MM.1S (cell line): Measurements from ENCODE around the gene HOXD9.

Experiments
- DNase-seq: peaks from one replicate; pipeline ENCODE4 v3.0.0-alpha.2; 2015
- H2AFZ ChIP-seq: fragments of 300-600 bp; sonication (generic); 2 replicates; pipeline ENCODE4 v1.6.0; 2016; ENCODE audit warnings: antibody characterized with exemption, low read length
- H3F3A ChIP-seq: fragments of 300-600 bp; sonication (generic); 2 replicates; pipeline ENCODE4 v1.6.1; 2016; ENCODE audit warnings: mild to moderate bottlenecking, antibody characterized with exemption, low read length, moderate library complexity, mixed read lengths; ENCODE audit not compliant: insufficient read depth
- H3K27ac ChIP-seq: fragments of 300-600 bp; sonication (generic); 2 replicates; pipeline ENCODE4 v1.5.1; 2016; ENCODE audit warnings: mild to moderate bottlenecking, low read length
- H3K27me3 ChIP-seq: fragments of 300-600 bp; sonication (generic); replicated peaks from 2 replicates; pipeline ENCODE4 v1.6.0; 2016; ENCODE audit warnings: low read length; ENCODE audit not compliant: insufficient read depth
- H3K36me3 ChIP-seq: fragments of 300-600 bp; sonication (generic); replicated peaks from 2 replicates; pipeline ENCODE4 v1.6.1; 2016; ENCODE audit warnings: mild to moderate bottlenecking, low read length, mixed read lengths; ENCODE audit not compliant: insufficient read depth
- H3K4me1 ChIP-seq: fragments of 300-600 bp; sonication (generic); 2 replicates; pipeline ENCODE4 v1.6.1; 2016; ENCODE audit warnings: low read length, mixed read lengths
- H3K4me2 ChIP-seq: fragments of 300-600 bp; sonication (generic); 2 replicates; pipeline ENCODE4 v1.6.0; 2016; ENCODE audit warnings: low read depth, low read length
- H3K4me3 ChIP-seq: fragments of 300-600 bp; sonication (generic); 2 replicates; pipeline ENCODE4 v1.5.1; 2016; ENCODE audit warnings: low read length, mixed read lengths
- H3K79me2 ChIP-seq: fragments of 300-600 bp; sonication (generic); 2 replicates; pipeline ENCODE4 v1.6.1; 2016; ENCODE audit warnings: mixed run types, low read length, mixed read lengths
- H3K9ac ChIP-seq: fragments of 300-600 bp; sonication (generic); 2 replicates; pipeline ENCODE4 v1.6.1; 2016; ENCODE audit warnings: low read length, mixed read lengths
- H3K9me2 ChIP-seq: fragments of 300-600 bp; sonication (generic); replicated peaks from 2 replicates; pipeline ENCODE4 v1.6.1; 2016; ENCODE audit warnings: mild to moderate bottlenecking, low read length, mixed read lengths; ENCODE audit not compliant: insufficient read depth
- H3K9me3 ChIP-seq: fragments of 300-600 bp; sonication (generic); replicated peaks from 2 replicates; pipeline ENCODE4 v1.6.1; 2016; ENCODE audit warnings: mild to moderate bottlenecking, low read length, mixed read lengths; ENCODE audit not compliant: insufficient read depth
- H4K20me1 ChIP-seq: fragments of 300-600 bp; sonication (generic); 2 replicates; pipeline ENCODE4 v1.6.1; 2016; ENCODE audit warnings: mild to moderate bottlenecking, low read length, moderate library complexity, mixed read lengths; ENCODE audit not compliant: insufficient read depth
- CTCF ChIP-seq: fragments of 300-600 bp; sonication (generic); IDR thresholded peaks from 2 replicates; pipeline ENCODE4 v1.5.1; 2016; ENCODE audit warnings: antibody characterized with exemption, low read length, mixed read lengths
- EZH2 ChIP-seq: fragments of 300-600 bp; sonication (generic); optimal IDR thresholded peaks from 2 replicates; pipeline ENCODE3; 2017; ENCODE audit warnings: low read depth, mild to moderate bottlenecking, antibody characterized with exemption, low read length, mixed read lengths
- EZH2phosphoT487 ChIP-seq: fragments of 300-600 bp; sonication (generic); IDR thresholded peaks from 2 replicates; pipeline ENCODE4 v1.6.1; 2018; ENCODE audit warnings: antibody characterized with exemption, low read length

Gene HOXD9

GRCh38 chr2:176147800-176148496 is 25.4 kb downstream of the HOXD9 start:
- TF ChIP-seq EZH2 (no peak), EZH2phosphoT487 (no peak), CTCF (no peak)
- no peaks in the 10 kb centered on the region for H4K20me1 ChIP-seq
- no peak overlapping the region for H3K27ac ChIP-seq
- H3K4me1 ChIP-seq = no peaks in the 10 kb centered on the region
- DNase-seq = no peak
- H2AFZ ChIP-seq = no peak overlapping the region
- no peak overlapping the region for H3K4me3 ChIP-seq
- H3K27me3 ChIP-seq = peaks cover 15% of the 10 kb centered on the region
- no peak overlapping the region for H3K9ac ChIP-seq
- H3K4me2 ChIP-seq = no peak overlapping the region
- H3K79me2 ChIP-seq = no peaks in the 10 kb centered on the region
- no peaks in the 10 kb centered on the region for H3K9me3 ChIP-seq
- no peaks in the 10 kb centered on the region for H3K36me3 ChIP-seq
- no peaks in the 10 kb centered on the region for H3F3A ChIP-seq
- H3K9me2 ChIP-seq = no peaks in the 10 kb centered on the region

GRCh38 chr2:176148751-176149421 is 26.4 kb downstream of the HOXD9 start:
- no peak overlapping the region for H3K27ac ChIP-seq
- no peak for DNase-seq
- no peak overlapping the region for H3K9ac ChIP-seq
- TF ChIP-seq EZH2 (no peak), EZH2phosphoT487 (no peak), CTCF (no peak)
- H4K20me1 ChIP-seq = no peaks in the 10 kb centered on the region
- no peaks in the 10 kb centered on the region for H3K9me2 ChIP-seq
- H3K4me2 ChIP-seq = no peak overlapping the region
- H3K9me3 ChIP-seq = no peaks in the 10 kb centered on the region
- no peaks in the 10 kb centered on the region for H3K4me1 ChIP-seq
- H3K79me2 ChIP-seq = no peaks in the 10 kb centered on the region
- no peak overlapping the region for H2AFZ ChIP-seq
- no peaks in the 10 kb centered on the region for H3F3A ChIP-seq
- H3K27me3 ChIP-seq = peaks cover 15% of the 10 kb centered on the region
- H3K4me3 ChIP-seq = no peak overlapping the region
- H3K36me3 ChIP-seq = no peaks in the 10 kb centered on the region

- Histone ChIP-seq H3K79me2 (no peaks in the 10 kb centered on the region), H3K9me3 (no peaks in the 10 kb centered on the region), H3K4me3 (no peak overlapping the region), H4K20me1 (no peaks in the 10 kb centered on the region), H3K27ac (no peak overlapping the region), H3K9me2 (no peaks in the 10 kb centered on the region), H3K9ac (no peak overlapping the region), H3K4me1 (no peaks in the 10 kb centered on the region), H3F3A (no peaks in the 10 kb centered on the region), H3K4me2 (no peak overlapping the region), H2AFZ (no peak overlapping the region), H3K36me3 (no peaks in the 10 kb centered on the region), H3K27me3 (peaks cover 15% of the 10 kb centered on the region)
- no peak for DNase-seq
- no peak for TF ChIP-seq EZH2phosphoT487
- TF ChIP-seq CTCF = no peak
- TF ChIP-seq EZH2 = no peak
These were observed 27.0 kb downstream of the HOXD9 start for GRCh38 chr2:176149481-176149938.
